Pancreas (tissue), 10 donors: Measurements from ENCODE around the gene CLEC9A. TPM values are rescaled to one million over a fixed set of nuclear protein-coding genes. Genes with fewer than 3 reads are reported as not detected.

ENCODE experiments used
- ATAC-seq, 4 donors: fragments of 200-7000 bp; cut with Tn5 transposase; one replicate each; pipeline versions ENCODE4 v1.8.0 to v1.9.1; 2020; ENCODE audit warnings: mild to moderate bottlenecking in 4 of 4, moderate library complexity in 4 of 4
- DNase-seq, 6 donors: peaks; one replicate each; pipeline ENCODE4 v3.0.0-alpha.2; 2020
- FAIRE-seq: peaks from 2 replicates; lab custom pipeline; 2012; peaks lifted over from hg19 to GRCh38; lab: Jason Lieb, UNC
- H3K27ac ChIP-seq, 4 donors: fragments of 200-600 bp; sonication (generic); 1 replicate in 3 of 4; 2 replicates in 1 of 4; pipeline versions ENCODE4 v1.5.0 to v1.8.0; 2020
- H3K27me3 ChIP-seq, 4 donors: fragments of 200-600 bp; one replicate each; pipeline ENCODE4 v1.8.0; 2021
- H3K36me3 ChIP-seq, 3 donors: fragments of 200-600 bp; sonication (generic) in 1 of 3; one replicate each; pipeline versions ENCODE4 v1.5.0 to v1.8.0; 2020 to 2021
- H3K4me1 ChIP-seq, 3 donors: fragments of 200-600 bp; one replicate each; pipeline ENCODE4 v1.8.0; 2021
- H3K4me3 ChIP-seq, 4 donors: fragments of 200-600 bp; sonication (generic) in 2 of 4; one replicate each; pipeline versions ENCODE4 v1.5.0 to v1.8.0; 2020 to 2021
- H3K9me3 ChIP-seq, 4 donors: fragments of 200-600 bp; one replicate each; pipeline ENCODE4 v1.8.0; 2021
- CTCF ChIP-seq, 4 donors: fragments of 200-600 bp; sonication (generic) in 3 of 4; IDR thresholded peaks; one replicate each; pipeline versions ENCODE4 v1.5.0 to v1.8.0; 2021; ENCODE audit warnings: antibody characterized with exemption in 4 of 4
- WGBS, 2 donors: extraction: QIAGEN DNeasy Blood & Tissue Kit; methylation state at CpG; one replicate each; pipeline ENCODE4 v1.1.7; 2013; 5-methylcytosine and 5-hydroxymethylcytosine counted together
- intact Hi-C, 3 donors: fragments of 100-400 bp; cut with DNase I; formaldehyde crosslinking; loops; one replicate each; pipeline versions ENCODE4 v1.11.1 to v1.14.2; 2022
- polyA plus RNA-seq, 2 donors: library from polyadenylated mRNA; stranded (reverse); fragments of 200-250 nt; gene quantifications; one replicate each; pipeline ENCODE4 v1.2.3, GENCODE V29; 2013
- total RNA-seq, 6 donors: library from RNA; stranded (reverse); fragmentation: NEBNext Ultra II Directional in 4 of 6; extraction: Animal tissue kit (Norgen Biotek cat#: 25700) in 4 of 6; gene quantifications; one replicate each; pipeline versions ENCODE4 v1.2.1 to v1.2.4, GENCODE V29; 2021 to 2023
- donor health status: healthy with polysubstance abuse.
- donor health status: DM: no; HTN: no; CAD: no; lungs with moderate emphysema.
- donor health status: DM: no; HTN: no; CAD: no.
- donor health status: control.
- donor health status: control.
- donor health status: Bipolar disorder and iron deficiency.
- donor health status: DM: yes; HTN: yes; CAD: no.
- donor health status: DM: no; HTN: no; CAD: no.
- donor health status: DM: no; HTN: no; CAD: no.
- donor health status: DM: yes; HTN: yes; CAD: no.

Gene CLEC9A
- total and polyA plus RNA-seq, 8 donors: 0.09 to 0.22 (median 0.18) TPM; not detected in 5

- H3K36me3 ChIP-seq: no peaks in the 10 kb centered on the region
- H3K4me1 ChIP-seq: no peaks in the 10 kb centered on the region
- intact Hi-C loops: no loop called here
- no peaks in the 10 kb centered on the region for H3K27me3 ChIP-seq
- H3K4me3 ChIP-seq: no peak overlapping the region
- H3K9me3 ChIP-seq: no peaks in the 10 kb centered on the region
- no peak for TF ChIP-seq CTCF (IDR thresholded peaks at IDR 0.05)
- H3K27ac ChIP-seq: no peak overlapping the region
- ATAC-seq: no peak
- no peak for FAIRE-seq
- peak in 1 of 6 donors; percentile 59 for DNase-seq
- 68 to 80% methylated on average over 38 of the region's 38 CpGs for WGBS, 2 donors
Measured at GRCh38 chr12:10111451-10111850, 81.0 kb downstream of the CLEC9A start.

GRCh38 chr12:10113075-10113474 is 82.6 kb downstream of the CLEC9A start:
- FAIRE-seq (no peak), DNase-seq (no peak), ATAC-seq (no peak)
- no peaks in the 10 kb centered on the region for H3K9me3 ChIP-seq
- no peak overlapping the region for H3K4me3 ChIP-seq
- no peaks in the 10 kb centered on the region for H3K4me1 ChIP-seq
- no peaks in the 10 kb centered on the region for H3K36me3 ChIP-seq
- no peak for TF ChIP-seq CTCF (IDR thresholded peaks at IDR 0.05)
- WGBS, 2 donors: 86 to 94% methylated on average over 1 of the region's 1 CpG
- no peak overlapping the region for H3K27ac ChIP-seq
- intact Hi-C loops: no loop called here
- no peaks in the 10 kb centered on the region for H3K27me3 ChIP-seq

GRCh38 chr12:10113920-10114319 is 83.4 kb downstream of the CLEC9A start:
- Histone ChIP-seq H3K36me3 (no peaks in the 10 kb centered on the region), H3K27me3 (no peaks in the 10 kb centered on the region), H3K4me3 (no peak overlapping the region), H3K4me1 (no peaks in the 10 kb centered on the region), H3K27ac (no peak overlapping the region), H3K9me3 (no peaks in the 10 kb centered on the region)
- DNase-seq (no peak), ATAC-seq (no peak), FAIRE-seq (no peak)
- no peak for TF ChIP-seq CTCF (IDR thresholded peaks at IDR 0.05)
- intact Hi-C loops: no loop called here
- WGBS, 2 donors: 21 to 35% methylated on average over 1 of the region's 1 CpG

- 73 to 77% methylated on average over 15 of the region's 15 CpGs for WGBS, 2 donors
Measured at GRCh38 chr12:10115311-10115710, 84.8 kb downstream of the CLEC9A start.

More at GRCh38 chr12:10115311-10115710, 84.8 kb downstream of the CLEC9A start:
- H3K27me3 ChIP-seq: no peaks in the 10 kb centered on the region
- H3K36me3 ChIP-seq: no peaks in the 10 kb centered on the region
- intact Hi-C loops: no loop called here
- H3K9me3 ChIP-seq: no peaks in the 10 kb centered on the region
- no peaks in the 10 kb centered on the region for H3K4me1 ChIP-seq
- H3K4me3 ChIP-seq: no peak overlapping the region
- no peak for ATAC-seq
- no peak for FAIRE-seq
- TF ChIP-seq CTCF (IDR thresholded peaks at IDR 0.05): no peak
- H3K27ac ChIP-seq: no peak overlapping the region
- no peak for DNase-seq

Other genes starting within 250 kb of the CLEC9A start
- gene KLRF1, start 203.2 kb upstream of the CLEC9A start, total RNA-seq: under 1 TPM in 5 of 6 donors, not detected in 1; 0.28 to 0.76 (median 0.35) TPM
- gene KLRF1, start 203.2 kb upstream of the CLEC9A start, polyA plus RNA-seq: 1 to 10 TPM in 1 of 2 donors, under 1 TPM in 1; 0.84 to 2.1 TPM
- gene CLEC2B, start 161.3 kb upstream of the CLEC9A start, total RNA-seq: 1 to 10 TPM in 5 of 6 donors, under 1 TPM in 1; 0.65 to 6.3 (median 1.3) TPM
- gene CLEC2B, start 161.3 kb upstream of the CLEC9A start, polyA plus RNA-seq: 1 to 10 TPM; 1.7 to 2.4 TPM
- not detected for gene KLRF2, start 149.2 kb upstream of the CLEC9A start, total RNA-seq
- not detected for gene KLRF2, start 149.2 kb upstream of the CLEC9A start, polyA plus RNA-seq
- not detected for gene CLEC2A, start 98.3 kb upstream of the CLEC9A start, total RNA-seq
- not detected for gene CLEC2A, start 98.3 kb upstream of the CLEC9A start, polyA plus RNA-seq
- gene CLEC12A, start 59.3 kb upstream of the CLEC9A start, total RNA-seq: 1 to 10 TPM in 2 of 6 donors, under 1 TPM in 3, not detected in 1; 0.19 to 3.4 (median 0.93) TPM
- gene CLEC12A, start 59.3 kb upstream of the CLEC9A start, polyA plus RNA-seq: under 1 TPM; 0.19 to 0.77 TPM
- gene CLEC1B, start 31.6 kb upstream of the CLEC9A start, total RNA-seq: not detected
- under 1 TPM in 1 of 2 donors, not detected in 1; 0.02 TPM for gene CLEC1B, start 31.6 kb upstream of the CLEC9A start, polyA plus RNA-seq
- under 1 TPM in 1 of 6 donors, not detected in 5; 0.09 TPM for gene CLEC12B, start 20.1 kb upstream of the CLEC9A start, total RNA-seq
- gene CLEC12B, start 20.1 kb upstream of the CLEC9A start, polyA plus RNA-seq: not detected
- 1 to 10 TPM in 1 of 6 donors, under 1 TPM in 5; 0.24 to 1.8 (median 0.77) TPM for gene CLEC1A, start 68.3 kb downstream of the CLEC9A start, total RNA-seq
- gene CLEC1A, start 68.3 kb downstream of the CLEC9A start, polyA plus RNA-seq: 1 to 10 TPM in 1 of 2 donors, under 1 TPM in 1; 0.80 to 3.0 TPM
- 1 to 10 TPM in 4 of 6 donors, under 1 TPM in 2; 0.60 to 8.5 (median 2.2) TPM for gene CLEC7A, start 99.5 kb downstream of the CLEC9A start, total RNA-seq
- gene CLEC7A, start 99.5 kb downstream of the CLEC9A start, polyA plus RNA-seq: 1 to 10 TPM in 1 of 2 donors, under 1 TPM in 1; 0.92 to 1.0 TPM
- 10 to 100 TPM in 2 of 6 donors, 1 to 10 TPM in 1, under 1 TPM in 3; 0.65 to 34.3 (median 0.98) TPM for gene OLR1, start 141.4 kb downstream of the CLEC9A start, total RNA-seq
- under 1 TPM; 0.28 to 0.80 TPM for gene OLR1, start 141.4 kb downstream of the CLEC9A start, polyA plus RNA-seq
- 1 to 10 TPM in 1 of 6 donors, under 1 TPM in 1, not detected in 4; 0.28 to 2.2 TPM for gene TMEM52B, start 148.3 kb downstream of the CLEC9A start, total RNA-seq
- gene TMEM52B, start 148.3 kb downstream of the CLEC9A start, polyA plus RNA-seq: under 1 TPM in 1 of 2 donors, not detected in 1; 0.30 TPM
- gene GABARAPL1, start 182.2 kb downstream of the CLEC9A start, total RNA-seq: 100 to 1,000 TPM in 1 of 6 donors, 10 to 100 TPM in 5; 51.1 to 111 (median 58.8) TPM
- 10 to 100 TPM; 53.1 to 92.7 TPM for gene GABARAPL1, start 182.2 kb downstream of the CLEC9A start, polyA plus RNA-seq